ENCODE data around the gene PTGDS. TPM values are rescaled to one million over a fixed set of nuclear protein-coding genes. Genes with fewer than 3 reads are reported as not detected.

PTGDS gene
- total and polyA plus RNA-seq, 10 of the 15 experiments (the other 5 are each of a cell fraction or from before 2014, with no cell fraction given): not detected

DNA sequence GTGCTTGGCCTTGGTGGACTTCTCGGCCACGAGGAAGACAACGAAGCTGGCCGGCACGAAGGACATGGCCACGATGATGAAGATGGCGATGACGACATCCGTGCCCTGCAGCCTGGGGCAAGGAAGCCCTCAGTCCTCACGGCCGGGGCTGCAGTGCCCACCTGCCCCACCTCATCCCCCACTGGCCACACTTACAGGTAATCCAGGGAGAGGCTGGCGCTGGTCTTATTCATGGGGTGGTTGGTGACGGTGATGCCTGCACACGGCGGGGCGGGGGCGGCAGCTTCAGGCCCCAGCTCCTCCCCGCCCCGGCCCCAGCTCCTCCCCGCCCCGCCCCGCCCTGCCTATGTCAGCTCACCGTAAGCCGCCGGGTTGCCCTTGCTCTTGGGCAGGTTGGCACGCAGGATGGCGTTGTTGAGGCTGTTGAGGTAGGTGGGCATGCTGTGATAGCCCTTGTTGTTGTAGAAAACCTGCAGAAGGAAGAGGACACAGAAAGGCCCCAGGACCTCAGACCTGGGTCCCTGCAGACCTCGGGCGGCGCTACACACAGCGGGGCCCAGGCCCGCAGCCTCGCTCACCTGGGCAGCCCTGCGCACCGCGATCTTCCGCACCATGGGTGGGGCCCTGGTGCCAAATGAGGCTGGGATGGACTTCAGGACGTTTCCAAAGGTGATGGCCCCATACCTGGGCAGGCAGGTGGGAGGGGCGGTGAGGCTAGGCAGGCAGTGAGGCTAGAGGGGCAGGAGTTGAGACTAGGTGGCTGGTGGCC, 34.8 kb downstream of the PTGDS start:
- no peak for ATAC-seq
- CTCF ChIA-PET: no interaction called here

More for the DNA sequence above, 34.8 kb downstream of the PTGDS start:
- no peak for FAIRE-seq
- in situ Hi-C loops (cut with MboI): no loop called here
- Histone ChIP-seq H3K79me2 (ENCODE audit: control insufficient read depth, insufficient read depth, low read length) (no peaks in the 10 kb centered on the region), H3K36me3 (ENCODE audit: control insufficient read depth in 2 of 2, insufficient read depth in 2 of 2, low read length in 1 of 2) (no peaks in the 10 kb centered on the region), H4K20me1 (ENCODE audit: control insufficient read depth, insufficient read depth) (no peaks in the 10 kb centered on the region), H3K4me2 (ENCODE audit: control insufficient read depth, insufficient read depth) (no peak overlapping the region), H3K9ac (ENCODE audit: control insufficient read depth, insufficient read depth, low read length) (no peak overlapping the region), H3K27ac (ENCODE audit: control insufficient read depth, insufficient read depth) (no peak overlapping the region), H3K4me1 (ENCODE audit: control insufficient read depth, insufficient read depth, low read length) (no peaks in the 10 kb centered on the region), H3K9me3 (replicated peaks; ENCODE audit: control insufficient read depth, insufficient read depth, low read length) (no peaks in the 10 kb centered on the region; the same call in 2 of the 3 replicates), H3K27me3 (replicated peaks in 1 of 2; ENCODE audit: control insufficient read depth in 2 of 2, insufficient read depth in 2 of 2, low read length in 1 of 2) (no peaks in the 10 kb centered on the region), H3K4me3 (no peak overlapping the region), H2AFZ (ENCODE audit: control insufficient read depth, low read depth, low read length) (no peak overlapping the region)
- no peak for DNase-seq (ENCODE audit: low read depth, low spot score)
- 88% methylated on average over 31 of the region's 39 CpGs for WGBS (ENCODE audit: insufficient coverage, insufficient replicate concordance, low lambda C conversion rate, missing lambda C conversion rate)
- TF ChIP-seq, protein P1, sequence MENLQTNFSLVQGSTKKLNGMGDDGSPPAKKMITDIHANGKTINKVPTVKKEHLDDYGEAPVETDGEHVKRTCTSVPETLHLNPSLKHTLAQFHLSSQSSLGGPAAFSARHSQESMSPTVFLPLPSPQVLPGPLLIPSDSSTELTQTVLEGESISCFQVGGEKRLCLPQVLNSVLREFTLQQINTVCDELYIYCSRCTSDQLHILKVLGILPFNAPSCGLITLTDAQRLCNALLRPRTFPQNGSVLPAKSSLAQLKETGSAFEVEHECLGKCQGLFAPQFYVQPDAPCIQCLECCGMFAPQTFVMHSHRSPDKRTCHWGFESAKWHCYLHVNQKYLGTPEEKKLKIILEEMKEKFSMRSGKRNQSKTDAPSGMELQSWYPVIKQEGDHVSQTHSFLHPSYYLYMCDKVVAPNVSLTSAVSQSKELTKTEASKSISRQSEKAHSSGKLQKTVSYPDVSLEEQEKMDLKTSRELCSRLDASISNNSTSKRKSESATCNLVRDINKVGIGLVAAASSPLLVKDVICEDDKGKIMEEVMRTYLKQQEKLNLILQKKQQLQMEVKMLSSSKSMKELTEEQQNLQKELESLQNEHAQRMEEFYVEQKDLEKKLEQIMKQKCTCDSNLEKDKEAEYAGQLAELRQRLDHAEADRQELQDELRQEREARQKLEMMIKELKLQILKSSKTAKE (IDR thresholded peaks at IDR 0.05; ENCODE audit: low read depth, poor library complexity, severe bottlenecking): no peak
- RAD21 ChIA-PET (ENCODE audit: unreplicated experiment): no interaction called here
- POLR2A ChIA-PET: no interaction called here
- BruUV-seq (replicated peaks): no TSS peak
- intact Hi-C loops (cut with micrococcal nuclease; ENCODE audit: unreplicated experiment): no loop called here
- SMC1A ChIA-PET (ENCODE audit: uncharacterized antibody, unreplicated experiment): no interaction called here
